AG04450 (cell line): ENCODE data around the gene SEPTIN10. TPM values are rescaled to one million over a fixed set of nuclear protein-coding genes. Genes with fewer than 3 reads are reported as not detected.

Source experiments
- CTCF ChIA-PET: fragments of 300-600, 350-600 bp; formaldehyde crosslinking; extraction: SDS; loops from one replicate; lab custom pipeline; 2022; ENCODE audit warnings: antibody characterized with exemption, inconsistent platforms; lab: Charles Lee
- POLR2A ChIA-PET: fragments of 350-600 bp; formaldehyde crosslinking; extraction: SDS; loops from one replicate; lab custom pipeline; 2021; ENCODE audit warnings: antibody characterized with exemption, inconsistent platforms; lab: Yijun Ruan, JAX
- DNase-seq: peaks from one replicate; pipeline ENCODE4 v3.0.0-alpha.2; 2011; ENCODE audit warnings: low read depth, low spot score
- H3K27ac ChIP-seq: one replicate; pipeline ENCODE4 v1.5.1; 2012; ENCODE audit warnings: low read depth, low read length, control low read depth
- H3K27me3 ChIP-seq: one replicate; pipeline ENCODE4 v1.6.0; 2012; ENCODE audit warnings: low read length; ENCODE audit not compliant: control insufficient read depth, insufficient read depth
- H3K4me3 ChIP-seq: 2 replicates; pipeline ENCODE4 v1.5.1; 2011; ENCODE audit warnings: mild to moderate bottlenecking, low read depth, low read length, control low read depth
- H3K9me3 ChIP-seq: 2 replicates; pipeline ENCODE4 v1.5.1; 2012; ENCODE audit warnings: low read length; ENCODE audit not compliant: control insufficient read depth, insufficient read depth
- polyA plus RNA-seq: library from polyadenylated mRNA; depleted of rRNA; stranded (reverse); fragments of >200 nt; gene quantifications from 2 replicates; pipeline ENCODE4 v1.2.3, GENCODE V29; 2011
- TF ChIP-seq, protein P1 (sequence below): IDR thresholded peaks from 2 replicates; pipeline ENCODE4 v1.5.1; 2011; ENCODE audit warnings: low read depth, low read length, control low read depth, inconsistent platforms

Gene SEPTIN10
- polyA plus RNA-seq, 1 experiment, result 105 TPM

- ChIA-PET CTCF (interaction anchor here (1.0 kb wide), 1 partner anchor 221 kb away, joined by 3 read pairs; no protein-coding TSS in a partner anchor), POLR2A (interaction anchor here (1.2 to 1.3 kb wide), 2 partner anchors 196 to 386 kb away, joined by 4 to 6 read pairs; partner anchors contain the start of gene SH3RF3)
- Histone ChIP-seq H3K27ac (peak overlapping the region; percentile 90), H3K9me3 (no peaks in the 10 kb centered on the region), H3K27me3 (no peaks in the 10 kb centered on the region), H3K4me3 (no peak overlapping the region)
- DNase-seq, result no peak
- TF ChIP-seq, protein P1, sequence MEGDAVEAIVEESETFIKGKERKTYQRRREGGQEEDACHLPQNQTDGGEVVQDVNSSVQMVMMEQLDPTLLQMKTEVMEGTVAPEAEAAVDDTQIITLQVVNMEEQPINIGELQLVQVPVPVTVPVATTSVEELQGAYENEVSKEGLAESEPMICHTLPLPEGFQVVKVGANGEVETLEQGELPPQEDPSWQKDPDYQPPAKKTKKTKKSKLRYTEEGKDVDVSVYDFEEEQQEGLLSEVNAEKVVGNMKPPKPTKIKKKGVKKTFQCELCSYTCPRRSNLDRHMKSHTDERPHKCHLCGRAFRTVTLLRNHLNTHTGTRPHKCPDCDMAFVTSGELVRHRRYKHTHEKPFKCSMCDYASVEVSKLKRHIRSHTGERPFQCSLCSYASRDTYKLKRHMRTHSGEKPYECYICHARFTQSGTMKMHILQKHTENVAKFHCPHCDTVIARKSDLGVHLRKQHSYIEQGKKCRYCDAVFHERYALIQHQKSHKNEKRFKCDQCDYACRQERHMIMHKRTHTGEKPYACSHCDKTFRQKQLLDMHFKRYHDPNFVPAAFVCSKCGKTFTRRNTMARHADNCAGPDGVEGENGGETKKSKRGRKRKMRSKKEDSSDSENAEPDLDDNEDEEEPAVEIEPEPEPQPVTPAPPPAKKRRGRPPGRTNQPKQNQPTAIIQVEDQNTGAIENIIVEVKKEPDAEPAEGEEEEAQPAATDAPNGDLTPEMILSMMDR, result no peak
Observed at GRCh38 chr2:109514857-109515256, 98.9 kb downstream of the SEPTIN10 start.

GRCh38 chr2:109513749-109514588, 99.8 kb downstream of the SEPTIN10 start:
- no peak overlapping the region for H3K4me3 ChIP-seq
- peak overlapping the region; percentile 90 for H3K27ac ChIP-seq
- POLR2A ChIA-PET, result interaction anchor here (0.8 to 1.3 kb wide), 5 partner anchors 78 to 385 kb away, joined by 3 to 6 read pairs (median 4); partner anchors contain the start of gene SH3RF3
- peak; percentile 84 for DNase-seq
- H3K27me3 ChIP-seq, result no peaks in the 10 kb centered on the region
- CTCF ChIA-PET, result interaction anchor here (0.5 to 1.0 kb wide), 3 partner anchors 145 to 387 kb away, joined by 3 read pairs; no protein-coding TSS in a partner anchor
- TF ChIP-seq, protein P1, result no peak
- peaks cover 7% of the 10 kb centered on the region for H3K9me3 ChIP-seq

GRCh38 chr2:109513230-109513629, 100.5 kb downstream of the SEPTIN10 start:
- TF ChIP-seq, protein P1, result no peak
- Histone ChIP-seq H3K4me3 (no peak overlapping the region), H3K27me3 (no peaks in the 10 kb centered on the region), H3K9me3 (peaks cover 11% of the 10 kb centered on the region), H3K27ac (no peak overlapping the region)
- CTCF ChIA-PET, result no interaction called here
- DNase-seq, result no peak
- POLR2A ChIA-PET, result no interaction called here

GRCh38 chr2:109512076-109512475, 101.7 kb downstream of the SEPTIN10 start:
- no peak overlapping the region for H3K27ac ChIP-seq
- H3K4me3 ChIP-seq, result no peak overlapping the region
- ChIA-PET CTCF (interaction anchor here (0.6 to 3.2 kb wide), 4 partner anchors 14 to 384 kb away, joined by 5 to 38 read pairs (median 22); partner anchors contain the start of gene SH3RF3), POLR2A (no interaction called here)
- TF ChIP-seq, protein P1, result no peak
- H3K27me3 ChIP-seq, result no peaks in the 10 kb centered on the region
- no peak for DNase-seq
- peaks cover 11% of the 10 kb centered on the region for H3K9me3 ChIP-seq

GRCh38 chr2:109511168-109511567, 102.6 kb downstream of the SEPTIN10 start:
- peaks cover 11% of the 10 kb centered on the region for H3K9me3 ChIP-seq
- CTCF ChIA-PET, result interaction anchor here (1.0 to 3.2 kb wide), 14 partner anchors 11 to 383 kb away, joined by 3 to 38 read pairs (median 6); partner anchors contain the start of gene SH3RF3
- TF ChIP-seq, protein P1, result no peak
- no peaks in the 10 kb centered on the region for H3K27me3 ChIP-seq
- no peak overlapping the region for H3K4me3 ChIP-seq
- POLR2A ChIA-PET, result no interaction called here
- no peak overlapping the region for H3K27ac ChIP-seq
- no peak for DNase-seq
